Smooth muscle cell (in vitro differentiated cells): Measurements from ENCODE around the gene ATP2B3. TPM values are rescaled to one million over a fixed set of nuclear protein-coding genes. Genes with fewer than 3 reads are reported as not detected.
"Not testable (repeated sequence)": the region's sequence is repeated elsewhere in the genome, so short reads cannot be mapped to it uniquely, and the experiment has no call there.

Experiments
- DNase-seq: peaks from one replicate; lab custom pipeline; 2025; ENCODE audit not compliant: unreplicated experiment; lab: John Stamatoyannopoulos, UW
- H2AFZ ChIP-seq: fragments of 200-600 bp; sonication (generic); 2 replicates; pipeline ENCODE4 v1.6.0; 2016; ENCODE audit warnings: antibody characterized with exemption, low read depth, mild to moderate bottlenecking
- H3F3A ChIP-seq: fragments of 200-600 bp; sonication (generic); 2 replicates; pipeline ENCODE4 v1.6.0; 2017; ENCODE audit warnings: antibody characterized with exemption, low read depth
- H3K27ac ChIP-seq: fragments of 200-600 bp; sonication (generic); 2 replicates; pipeline ENCODE4 v1.5.1; 2016; ENCODE audit warnings: low read depth, mild to moderate bottlenecking
- H3K27me3 ChIP-seq: fragments of 200-600 bp; sonication (generic); 2 replicates; pipeline ENCODE4 v1.6.1; 2016; ENCODE audit warnings: low read depth, mild to moderate bottlenecking
- H3K36me3 ChIP-seq: fragments of 200-600 bp; sonication (generic); 2 replicates; pipeline ENCODE4 v1.5.1; 2016; ENCODE audit warnings: low read depth
- H3K4me1 ChIP-seq: fragments of 200-600 bp; sonication (generic); 2 replicates; pipeline ENCODE4 v1.5.1; 2016; ENCODE audit warnings: low read depth
- H3K4me2 ChIP-seq: fragments of 200-600 bp; sonication (generic); 2 replicates; pipeline ENCODE4 v1.6.0; 2016; ENCODE audit warnings: mild to moderate bottlenecking
- H3K4me3 ChIP-seq: fragments of 200-600 bp; sonication (generic); 2 replicates; pipeline ENCODE4 v1.5.1; 2016; ENCODE audit warnings: mild to moderate bottlenecking
- H3K79me2 ChIP-seq: fragments of 200-600 bp; sonication (generic); 2 replicates; pipeline ENCODE4 v1.6.0; 2016; ENCODE audit warnings: low read depth, mild to moderate bottlenecking
- H3K9ac ChIP-seq: fragments of 200-600 bp; sonication (generic); 2 replicates; pipeline ENCODE4 v1.6.0; 2016; ENCODE audit warnings: low read depth
- H3K9me3 ChIP-seq: fragments of 200-600 bp; sonication (generic); replicated peaks from 2 replicates; pipeline ENCODE4 v1.5.1; 2016; ENCODE audit warnings: low read depth
- H4K20me1 ChIP-seq: fragments of 200-600 bp; sonication (generic); 2 replicates; pipeline ENCODE4 v1.6.0; 2016; ENCODE audit warnings: low read depth
- WGBS: methylation state at CpG from one replicate; pipeline ENCODE4 v1.1.7; 2016; ENCODE audit warnings: low lambda C conversion rate; 5-methylcytosine and 5-hydroxymethylcytosine counted together
- polyA plus RNA-seq: library from polyadenylated mRNA; unstranded; fragments of >200 nt; fragmentation: Nextera tagmentation; extraction: Ambion mirVana; gene quantifications from 2 replicates; pipeline ENCODE4 v1.2.1, GENCODE V29; 2016
- total RNA-seq: library from RNA; depleted of rRNA; stranded (reverse); fragments of >200 nt; gene quantifications from 2 replicates; pipeline ENCODE4 v1.2.3, GENCODE V29; 2014
- TF ChIP-seq, protein P1 (sequence below): fragments of 200-600 bp; sonication (generic); IDR thresholded peaks from 2 replicates; pipeline ENCODE4 v1.5.1; 2017; ENCODE audit warnings: borderline replicate concordance, mild to moderate bottlenecking, antibody characterized with exemption; ENCODE audit not compliant: insufficient read depth, poor library complexity, severe bottlenecking

ATP2B3 gene
- total and polyA plus RNA-seq, 2 experiments from 2014 or later: 0.05 to 0.22 TPM

DNA sequence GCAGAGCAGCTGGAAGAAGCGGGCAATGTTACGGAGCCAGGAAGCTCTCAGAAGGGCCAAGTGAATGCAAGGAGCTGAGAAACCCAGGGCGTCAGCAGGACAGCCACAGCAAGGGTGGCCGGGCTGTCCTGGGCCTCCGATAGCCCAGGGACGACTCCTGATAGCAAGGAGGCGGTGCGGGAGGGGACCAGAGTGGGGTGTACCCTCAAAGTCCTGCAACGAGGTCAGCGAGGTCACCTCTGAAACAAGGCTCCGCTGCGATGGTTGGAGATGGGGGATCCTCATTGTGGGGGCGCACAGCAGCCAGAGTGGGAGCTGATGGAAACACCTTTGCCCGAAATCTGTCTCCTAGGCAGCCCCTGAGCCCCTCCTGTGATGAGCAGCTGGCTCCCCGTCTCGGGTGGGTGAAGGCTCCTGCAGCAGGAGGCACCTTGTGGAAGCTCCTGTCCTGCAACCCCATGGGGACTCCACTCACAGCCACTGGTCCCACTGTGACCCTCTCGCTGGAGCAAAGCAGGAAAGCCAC, 85.8 kb downstream of the ATP2B3 start:
- Histone ChIP-seq H3K27ac (no peak overlapping the region), H3K9me3 (no peaks in the 10 kb centered on the region), H3K4me1 (no peaks in the 10 kb centered on the region), H3K9ac (no peak overlapping the region), H4K20me1 (no peaks in the 10 kb centered on the region), H3F3A (no peaks in the 10 kb centered on the region), H3K4me2 (no peak overlapping the region), H3K4me3 (no peak overlapping the region), H3K79me2 (no peaks in the 10 kb centered on the region), H3K36me3 (no peaks in the 10 kb centered on the region), H2AFZ (no peak overlapping the region), H3K27me3 (peaks cover 3% of the 10 kb centered on the region)
- DNase-seq: no peak
- 85% methylated on average over 17 of the region's 17 CpGs for WGBS
- TF ChIP-seq, protein P1, sequence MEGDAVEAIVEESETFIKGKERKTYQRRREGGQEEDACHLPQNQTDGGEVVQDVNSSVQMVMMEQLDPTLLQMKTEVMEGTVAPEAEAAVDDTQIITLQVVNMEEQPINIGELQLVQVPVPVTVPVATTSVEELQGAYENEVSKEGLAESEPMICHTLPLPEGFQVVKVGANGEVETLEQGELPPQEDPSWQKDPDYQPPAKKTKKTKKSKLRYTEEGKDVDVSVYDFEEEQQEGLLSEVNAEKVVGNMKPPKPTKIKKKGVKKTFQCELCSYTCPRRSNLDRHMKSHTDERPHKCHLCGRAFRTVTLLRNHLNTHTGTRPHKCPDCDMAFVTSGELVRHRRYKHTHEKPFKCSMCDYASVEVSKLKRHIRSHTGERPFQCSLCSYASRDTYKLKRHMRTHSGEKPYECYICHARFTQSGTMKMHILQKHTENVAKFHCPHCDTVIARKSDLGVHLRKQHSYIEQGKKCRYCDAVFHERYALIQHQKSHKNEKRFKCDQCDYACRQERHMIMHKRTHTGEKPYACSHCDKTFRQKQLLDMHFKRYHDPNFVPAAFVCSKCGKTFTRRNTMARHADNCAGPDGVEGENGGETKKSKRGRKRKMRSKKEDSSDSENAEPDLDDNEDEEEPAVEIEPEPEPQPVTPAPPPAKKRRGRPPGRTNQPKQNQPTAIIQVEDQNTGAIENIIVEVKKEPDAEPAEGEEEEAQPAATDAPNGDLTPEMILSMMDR: no peak

DNA sequence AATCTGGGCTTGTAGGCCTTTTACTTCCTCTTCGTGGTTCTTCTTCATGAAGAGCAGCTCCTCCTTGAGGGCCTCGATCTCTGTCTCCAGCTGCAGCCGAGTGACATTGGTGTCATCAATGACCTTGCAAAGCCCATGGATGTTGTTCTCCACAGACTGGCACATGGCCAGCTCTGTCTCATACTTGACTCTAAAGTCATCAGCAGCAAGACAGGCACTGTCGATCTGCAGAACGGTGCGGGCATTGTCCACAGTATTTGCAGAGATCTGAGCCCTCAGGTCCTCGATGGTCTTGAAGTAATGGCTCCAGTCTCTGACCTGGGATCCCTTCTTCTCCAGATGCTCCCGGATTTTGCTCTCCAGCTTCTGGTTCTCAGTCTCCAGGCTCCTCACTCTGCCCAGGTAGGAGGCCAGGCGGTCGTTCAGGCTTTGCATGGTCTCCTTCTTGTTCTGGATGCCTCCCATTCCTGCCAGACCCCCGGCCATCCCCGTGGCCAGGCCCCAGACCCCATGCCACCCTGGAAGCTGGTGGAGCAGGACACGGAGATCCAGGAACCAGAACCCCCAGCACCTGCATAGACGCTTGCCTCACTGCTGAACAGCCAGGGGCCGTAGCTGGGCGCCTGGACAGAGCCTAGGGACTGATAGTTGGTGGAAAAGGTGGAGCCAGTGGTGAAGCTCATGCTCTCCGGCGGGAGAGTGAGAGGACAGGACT, 87.4 kb downstream of the ATP2B3 start:
- not testable (repeated sequence) for H3K4me2 ChIP-seq, H3K9me3 ChIP-seq, H3K27me3 ChIP-seq, DNase-seq, H2AFZ ChIP-seq, H4K20me1 ChIP-seq, H3K36me3 ChIP-seq, H3K4me3 ChIP-seq, H3K4me1 ChIP-seq, H3K9ac ChIP-seq, H3K79me2 ChIP-seq, H3F3A ChIP-seq, H3K27ac ChIP-seq
- WGBS: 77% methylated on average over 18 of the region's 18 CpGs

DNA sequence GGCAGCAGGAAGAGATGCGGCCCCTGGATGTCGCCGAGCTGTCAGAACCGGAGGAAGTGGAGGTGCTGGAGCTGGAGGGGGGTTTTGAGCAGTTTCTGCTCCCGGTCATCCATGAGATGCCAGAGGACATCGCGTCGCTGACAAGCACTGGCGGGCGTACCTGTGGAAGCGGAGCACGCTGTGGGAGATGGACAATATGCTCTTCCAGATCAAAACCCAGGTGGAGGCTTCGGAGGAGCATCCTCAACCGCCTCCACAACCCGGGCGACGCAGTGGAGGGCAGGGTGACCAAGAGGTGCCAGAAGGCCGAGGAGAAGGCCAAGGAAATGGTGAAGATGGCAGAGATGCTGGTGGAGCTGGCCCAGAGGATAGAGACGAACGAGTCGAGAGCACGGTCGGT, 89.1 kb downstream of the ATP2B3 start:
- Histone ChIP-seq H3K4me3 (no peak overlapping the region), H3K4me1 (no peaks in the 10 kb centered on the region), H3K9me3 (no peaks in the 10 kb centered on the region), H4K20me1 (no peaks in the 10 kb centered on the region), H2AFZ (no peak overlapping the region), H3K9ac (no peak overlapping the region), H3K27ac (no peak overlapping the region), H3K27me3 (peaks cover 3% of the 10 kb centered on the region), H3K36me3 (no peaks in the 10 kb centered on the region), H3K79me2 (no peaks in the 10 kb centered on the region), H3F3A (no peaks in the 10 kb centered on the region), H3K4me2 (no peak overlapping the region)
- 81% methylated on average over 23 of the region's 23 CpGs for WGBS
- no peak for DNase-seq
- TF ChIP-seq, protein P1: no peak

DNA sequence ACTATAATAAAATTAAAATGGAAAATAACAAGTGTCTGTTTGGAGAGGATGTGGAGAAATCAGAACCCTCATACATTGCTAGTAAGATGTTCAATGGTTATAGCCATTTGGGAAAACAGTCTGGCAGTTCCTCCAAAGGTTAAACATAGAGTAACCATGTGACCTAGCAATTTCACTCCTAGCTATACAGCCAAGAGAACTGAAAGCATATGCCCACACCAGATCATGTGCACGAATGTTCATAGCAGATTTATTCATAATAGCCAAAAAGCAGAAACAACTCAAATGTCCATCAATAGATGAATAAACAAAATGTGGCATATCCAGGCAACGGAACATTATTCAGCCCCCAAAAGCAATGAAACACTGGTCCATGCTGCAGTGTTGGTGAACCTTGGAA, 90.9 kb downstream of the ATP2B3 start:
- DNase-seq: no peak
- TF ChIP-seq, protein P1: no peak
- Histone ChIP-seq H4K20me1 (no peaks in the 10 kb centered on the region), H3K79me2 (no peaks in the 10 kb centered on the region), H3K9me3 (no peaks in the 10 kb centered on the region), H3K4me2 (no peak overlapping the region), H3K27ac (no peak overlapping the region), H2AFZ (no peak overlapping the region), H3K4me3 (no peak overlapping the region), H3F3A (no peaks in the 10 kb centered on the region), H3K36me3 (no peaks in the 10 kb centered on the region), H3K4me1 (no peaks in the 10 kb centered on the region), H3K9ac (no peak overlapping the region), H3K27me3 (peaks cover 3% of the 10 kb centered on the region)
- WGBS: 84% methylated on average over 2 of the region's 2 CpGs
